Stimulated activated CD8-positive, alpha-beta memory T cell treated with anti-CD3 and anti-CD28 coated beads, Interleukin-12 subunit alpha, Interleukin-12 subunit beta, amount 100 ng/mL, for 24 hours (primary cell): ENCODE data around the gene ZNF207.
"Not testable (repeated sequence)": the region's sequence is repeated elsewhere in the genome, so short reads cannot be mapped to it uniquely, and the experiment has no call there.

Experiments used
- DNase-seq: peaks from one replicate; pipeline ENCODE4 v3.0.0-alpha.2; 2020; ENCODE audit errors: extremely low read depth

The ZNF207 gene

DNA sequence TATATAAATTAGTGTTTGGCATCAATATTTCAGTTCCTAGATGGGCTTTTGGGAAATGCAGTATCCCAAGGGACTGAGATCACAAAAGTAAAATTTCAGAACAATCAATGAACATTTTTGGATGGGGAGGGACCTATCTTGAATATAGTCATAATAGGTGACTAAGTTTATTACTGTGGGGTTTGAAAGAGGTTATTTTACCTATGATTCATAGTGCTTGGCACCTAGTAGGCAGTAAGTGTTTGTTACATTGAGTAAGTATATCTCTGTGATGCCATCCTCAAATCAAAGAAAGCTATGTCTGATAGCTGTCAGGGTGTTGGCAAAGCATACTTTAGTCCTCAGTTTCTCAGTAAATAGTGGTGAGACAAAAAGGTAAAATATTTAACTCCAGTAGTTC, 36.9 kb downstream of the ZNF207 start:
- DNase-seq: no peak

- not testable (repeated sequence) for DNase-seq
These were observed 38.2 kb downstream of the ZNF207 start for GRCh38 chr17:32388128-32388527.

DNA sequence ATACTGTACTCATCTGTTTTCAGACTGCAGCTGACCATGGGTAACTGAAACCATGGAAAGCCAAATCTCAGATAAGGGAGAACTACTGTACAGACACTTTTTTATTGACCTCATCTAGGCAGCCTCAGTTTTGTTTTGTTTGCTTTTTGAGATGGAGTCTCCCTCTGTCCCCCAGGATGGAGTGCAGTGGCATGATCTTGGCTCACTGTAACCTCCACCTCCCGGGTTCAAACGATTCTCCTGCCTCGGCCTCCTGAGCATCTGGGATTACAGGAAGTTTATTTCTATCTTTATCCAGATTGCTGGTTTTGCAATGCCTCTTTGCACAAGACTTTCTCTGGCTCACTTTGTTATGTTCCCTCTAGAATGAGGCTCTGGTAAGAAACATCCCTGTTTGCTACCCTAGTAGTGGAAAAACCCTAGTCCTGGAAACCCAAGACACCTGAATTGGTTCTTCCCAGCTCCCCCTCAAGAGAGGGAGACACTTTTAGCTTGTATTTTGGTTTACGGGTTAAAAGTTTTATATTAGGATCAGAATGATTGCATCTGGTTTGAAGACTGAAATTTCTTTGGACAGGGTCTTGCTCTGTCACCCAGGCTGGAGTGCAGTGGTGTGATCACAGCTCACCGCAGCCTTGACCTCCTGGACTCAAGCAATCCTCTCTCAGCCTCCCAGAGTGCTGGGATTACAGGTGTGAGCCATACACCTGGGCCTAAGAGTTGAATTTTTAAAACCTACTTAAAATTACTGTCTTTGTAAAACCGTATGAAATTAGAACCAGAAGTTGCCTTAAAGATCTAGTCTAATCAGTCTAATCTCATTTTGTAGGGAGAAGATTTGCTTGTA, 38.9 kb downstream of the ZNF207 start:
- DNase-seq: no peak

DNA sequence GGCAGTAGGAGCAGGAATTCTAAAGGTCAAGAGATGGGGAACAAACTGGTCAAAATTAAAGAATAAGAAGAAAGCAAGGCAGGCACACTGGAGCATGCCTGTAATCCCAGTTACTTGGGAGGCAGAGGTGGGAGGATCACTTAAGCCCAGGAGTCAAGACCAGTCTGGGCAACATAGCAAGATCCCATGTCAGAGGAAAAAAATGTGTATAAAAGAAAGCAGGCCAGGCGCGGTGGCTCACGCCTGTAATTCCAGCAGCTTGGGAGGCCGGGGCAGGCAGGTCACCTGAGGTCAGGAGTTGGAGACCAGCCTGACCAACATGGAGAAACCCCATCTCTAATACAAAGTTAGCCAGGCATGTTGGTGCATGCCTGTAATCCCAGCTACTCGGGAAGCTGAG, 43.9 kb downstream of the ZNF207 start:
- DNase-seq: no peak

DNA sequence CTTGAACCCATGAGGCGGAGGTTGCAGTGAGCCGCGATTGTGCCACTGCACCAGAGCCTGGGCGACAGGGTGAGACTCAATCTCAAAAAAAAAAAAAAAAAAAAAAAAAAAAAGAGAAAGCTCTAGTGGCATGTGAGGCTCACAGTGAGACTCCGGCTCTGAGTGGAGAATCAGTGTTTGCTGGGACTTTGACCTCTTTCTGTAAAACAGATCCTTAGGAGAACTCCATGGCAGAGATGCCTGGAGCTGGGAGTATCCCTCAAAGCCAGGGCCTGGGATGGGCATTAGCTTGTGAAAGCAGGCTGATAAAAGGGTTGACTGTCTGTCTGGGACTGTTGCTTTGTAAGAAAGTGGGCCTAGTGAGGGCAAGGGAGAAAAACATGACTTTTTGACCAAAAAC, 46.4 kb downstream of the ZNF207 start:
- DNase-seq: no peak

DNA sequence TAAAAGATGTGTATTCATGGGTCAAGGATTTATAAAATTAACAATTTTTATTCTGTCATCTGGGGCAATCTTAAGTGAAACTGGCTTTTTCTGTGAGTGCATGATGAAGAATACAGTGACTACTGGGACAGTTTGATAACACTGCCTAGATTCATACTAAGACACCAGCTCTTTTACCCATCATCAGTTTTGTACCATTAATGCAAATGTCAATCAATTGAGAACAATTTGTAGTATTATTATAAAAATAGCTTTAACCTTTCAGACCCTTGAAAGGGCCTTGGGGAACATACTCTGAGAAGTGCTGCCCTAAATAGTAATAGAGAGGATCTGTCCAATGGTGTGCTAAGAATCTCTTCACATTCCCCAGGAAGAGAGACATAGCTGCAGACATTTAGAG, 49.0 kb downstream of the ZNF207 start:
- no peak for DNase-seq

DNA sequence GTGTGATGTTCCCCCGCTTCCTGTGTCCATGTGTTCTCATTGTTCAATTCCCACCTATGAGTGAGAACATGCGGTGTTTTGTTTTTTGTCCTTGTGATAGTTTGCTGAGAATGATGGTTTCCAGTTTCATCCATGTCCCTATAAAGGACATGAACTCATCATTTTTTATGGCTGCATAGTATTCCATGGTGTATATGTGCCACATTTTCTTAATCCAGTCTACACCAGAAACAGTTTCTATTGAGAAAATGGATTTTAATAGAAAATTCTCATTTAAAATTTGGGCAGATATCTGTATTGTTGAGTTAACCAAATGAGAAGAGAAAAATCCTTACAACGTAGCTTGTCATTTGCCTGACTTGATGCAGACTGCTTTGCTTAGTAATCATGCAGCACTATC, 60.1 kb downstream of the ZNF207 start:
- not testable (repeated sequence) for DNase-seq

- DNase-seq: no peak
These were observed 76.9 kb downstream of the ZNF207 start for GRCh38 chr17:32426894-32427293.

DNA sequence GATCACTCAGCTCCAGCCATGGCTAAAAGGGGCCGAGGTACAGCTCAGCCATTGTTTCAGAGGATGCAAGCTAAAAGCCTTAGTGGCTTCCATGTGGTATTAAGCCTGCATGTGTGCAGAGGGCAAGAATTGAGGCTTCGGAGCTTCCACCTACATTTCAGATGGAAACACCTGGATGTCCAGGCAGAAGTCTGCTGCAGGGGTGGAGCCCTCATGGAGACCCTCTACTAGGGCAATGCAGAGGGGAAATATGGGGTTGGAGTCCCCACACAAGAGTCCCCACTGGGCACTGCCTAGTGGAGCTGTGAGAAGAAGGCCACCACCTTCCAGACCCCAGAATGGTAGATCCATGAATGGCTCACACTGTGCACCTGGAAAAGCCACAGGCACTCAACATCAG, 79.6 kb downstream of the ZNF207 start:
- no peak for DNase-seq
